Activated CD8-positive, alpha-beta memory T cell treated with anti-CD3 and anti-CD28 coated beads for 36 hours (primary cell): ENCODE results near the gene TH. TPM values are rescaled to one million over a fixed set of nuclear protein-coding genes. Genes with fewer than 3 reads are reported as not detected.

Experiments used
- CTCF ChIA-PET: fragments of 350-600 bp; sonication (Branson Sonifier 250); formaldehyde crosslinking; loops from one replicate; lab custom pipeline; 2021; ENCODE audit warnings: antibody characterized with exemption; lab: Charles Lee
- POLR2A ChIA-PET: fragments of 350-600 bp; sonication (Branson Sonifier 250); formaldehyde crosslinking; loops from one replicate; lab custom pipeline; 2021; ENCODE audit warnings: antibody characterized with exemption; lab: Charles Lee
- total RNA-seq, 2 experiments: library from RNA; stranded (reverse); gene quantifications; one replicate each; pipeline ENCODE4 v1.2.3, GENCODE V29; 2021

TH gene
- total RNA-seq, 2 experiments from 2014 or later, result not detected

DNA sequence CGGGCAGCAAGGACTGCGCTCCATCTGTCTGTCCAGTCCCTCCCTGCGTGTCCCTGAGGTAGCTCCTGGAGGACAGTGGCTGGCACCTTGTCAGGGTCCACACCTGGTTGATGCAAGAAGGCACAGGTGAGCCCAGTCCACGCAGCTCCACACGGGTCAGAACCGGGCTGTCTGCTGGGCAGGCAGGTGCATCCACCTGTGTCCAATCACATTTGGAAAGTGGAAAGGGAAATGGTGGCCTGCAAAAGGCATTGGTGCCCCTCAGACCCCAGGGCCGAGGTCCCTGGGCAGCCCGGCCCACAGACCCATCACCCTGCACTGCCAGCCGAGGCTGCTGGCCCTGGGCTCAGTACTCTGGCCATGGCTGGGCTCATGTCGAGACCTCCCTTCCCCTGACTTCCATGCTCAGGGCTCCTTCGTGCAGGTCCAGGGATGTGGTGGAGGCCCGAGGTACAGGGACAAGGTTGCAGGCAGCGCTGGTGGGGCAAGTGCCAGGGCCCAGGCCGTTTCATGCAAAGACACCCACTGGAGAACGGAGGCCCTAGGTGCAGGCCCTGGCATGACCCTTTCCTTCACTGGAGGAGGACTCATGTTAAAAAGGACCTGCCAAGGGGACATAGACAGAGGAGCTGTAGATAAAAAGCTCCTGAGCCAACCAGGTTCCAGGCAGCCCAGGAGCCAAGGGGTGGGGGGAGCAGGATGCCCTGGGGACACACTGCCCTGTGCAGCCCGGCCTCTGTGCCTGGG lies 38.9 kb upstream of the TH start:
- CTCF ChIA-PET, result interaction anchor here (0.5 to 1.3 kb wide), 2 partner anchors 13 to 94 kb away, joined by 3 to 4 read pairs; no protein-coding TSS in a partner anchor
- POLR2A ChIA-PET, result interaction anchor here (0.6 kb wide), 1 partner anchor 679 kb away, joined by 3 read pairs; no protein-coding TSS in a partner anchor

- POLR2A ChIA-PET, result interaction anchor here (0.6 kb wide), 1 partner anchor 679 kb away, joined by 3 read pairs; no protein-coding TSS in a partner anchor
- CTCF ChIA-PET, result interaction anchor here (1.3 kb wide), 1 partner anchor 12 kb away, joined by 4 read pairs; no protein-coding TSS in a partner anchor
These were observed 38.3 kb upstream of the TH start for GRCh38 chr11:2209900-2210321.

GRCh38 chr11:2209370-2209801 lies 37.8 kb upstream of the TH start:
- ChIA-PET POLR2A (interaction anchor here (0.6 kb wide), 1 partner anchor 680 kb away, joined by 3 read pairs; no protein-coding TSS in a partner anchor), CTCF (no interaction called here)

DNA sequence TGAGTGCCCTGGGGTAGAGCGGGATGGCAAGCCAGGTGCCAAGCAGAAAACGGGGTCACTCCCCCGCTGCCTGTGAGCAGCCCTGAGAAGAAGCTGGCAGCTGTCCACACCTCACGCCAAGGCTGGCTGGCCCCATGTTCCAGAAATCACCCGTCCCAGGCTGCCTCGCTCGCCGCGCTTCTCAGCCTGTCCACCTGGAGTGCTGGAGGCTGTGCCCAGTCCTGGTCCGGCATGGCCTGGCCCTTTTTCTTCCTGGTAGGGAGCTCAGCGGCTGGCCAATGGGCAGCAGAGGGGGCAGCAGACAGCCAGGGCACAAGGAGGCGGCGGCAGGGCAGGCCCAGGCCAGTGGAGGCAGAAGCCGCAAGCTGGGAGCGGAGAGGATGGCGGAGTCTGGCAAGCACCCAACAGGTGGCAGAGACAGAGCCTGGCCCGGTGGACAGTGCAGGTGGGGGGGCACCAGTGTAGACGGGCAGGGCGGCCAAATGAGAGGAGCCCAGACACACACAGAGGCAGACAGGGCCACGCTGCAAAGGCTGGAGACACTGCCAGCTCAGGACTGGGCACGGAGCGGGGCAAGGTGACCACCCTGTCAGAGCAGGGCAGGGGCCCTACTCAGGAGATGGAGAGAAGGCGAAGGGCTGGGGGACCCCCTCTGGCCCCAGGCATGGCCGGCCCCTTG lies 37.2 kb upstream of the TH start:
- CTCF ChIA-PET, result no interaction called here
- POLR2A ChIA-PET, result no interaction called here

- ChIA-PET CTCF (interaction anchor here (1.4 kb wide), 1 partner anchor 10 kb away, joined by 3 read pairs; no protein-coding TSS in a partner anchor), POLR2A (no interaction called here)
These were observed 36.4 kb upstream of the TH start for GRCh38 chr11:2207773-2208621.

GRCh38 chr11:2207212-2207611 lies 35.6 kb upstream of the TH start:
- ChIA-PET CTCF (interaction anchor here (1.4 kb wide), 1 partner anchor 9 kb away, joined by 3 read pairs; no protein-coding TSS in a partner anchor), POLR2A (no interaction called here)

GRCh38 chr11:2205981-2206690 lies 34.5 kb upstream of the TH start:
- CTCF ChIA-PET, result interaction anchor here (1.4 kb wide), 1 partner anchor 8 kb away, joined by 3 read pairs; no protein-coding TSS in a partner anchor
- POLR2A ChIA-PET, result no interaction called here

DNA sequence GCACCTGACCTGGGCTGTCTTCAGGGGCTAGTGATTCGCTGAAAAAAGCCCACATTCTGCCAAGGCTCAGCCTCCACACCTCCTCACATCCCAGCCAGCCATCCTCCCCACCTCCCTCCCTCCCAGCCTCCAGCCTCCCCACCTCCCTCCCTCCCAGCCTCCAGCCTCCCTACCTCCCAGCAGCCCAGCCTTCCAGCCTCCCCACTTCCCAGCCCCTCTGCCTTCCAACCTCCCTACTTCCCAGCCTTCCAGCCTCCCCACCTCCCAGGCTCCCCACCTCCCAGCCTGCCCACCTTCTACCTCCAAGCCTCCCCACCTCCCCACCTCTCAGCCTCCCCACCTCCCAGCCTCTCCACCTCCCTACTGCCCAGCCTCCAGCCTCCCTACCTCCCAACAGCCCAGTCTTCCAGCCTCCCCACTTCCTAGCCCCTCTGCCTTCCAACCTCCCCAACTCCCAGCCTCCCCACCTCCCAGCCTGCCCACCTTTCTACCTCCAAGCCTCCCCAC lies 33.7 kb upstream of the TH start:
- ChIA-PET POLR2A (no interaction called here), CTCF (no interaction called here)

DNA sequence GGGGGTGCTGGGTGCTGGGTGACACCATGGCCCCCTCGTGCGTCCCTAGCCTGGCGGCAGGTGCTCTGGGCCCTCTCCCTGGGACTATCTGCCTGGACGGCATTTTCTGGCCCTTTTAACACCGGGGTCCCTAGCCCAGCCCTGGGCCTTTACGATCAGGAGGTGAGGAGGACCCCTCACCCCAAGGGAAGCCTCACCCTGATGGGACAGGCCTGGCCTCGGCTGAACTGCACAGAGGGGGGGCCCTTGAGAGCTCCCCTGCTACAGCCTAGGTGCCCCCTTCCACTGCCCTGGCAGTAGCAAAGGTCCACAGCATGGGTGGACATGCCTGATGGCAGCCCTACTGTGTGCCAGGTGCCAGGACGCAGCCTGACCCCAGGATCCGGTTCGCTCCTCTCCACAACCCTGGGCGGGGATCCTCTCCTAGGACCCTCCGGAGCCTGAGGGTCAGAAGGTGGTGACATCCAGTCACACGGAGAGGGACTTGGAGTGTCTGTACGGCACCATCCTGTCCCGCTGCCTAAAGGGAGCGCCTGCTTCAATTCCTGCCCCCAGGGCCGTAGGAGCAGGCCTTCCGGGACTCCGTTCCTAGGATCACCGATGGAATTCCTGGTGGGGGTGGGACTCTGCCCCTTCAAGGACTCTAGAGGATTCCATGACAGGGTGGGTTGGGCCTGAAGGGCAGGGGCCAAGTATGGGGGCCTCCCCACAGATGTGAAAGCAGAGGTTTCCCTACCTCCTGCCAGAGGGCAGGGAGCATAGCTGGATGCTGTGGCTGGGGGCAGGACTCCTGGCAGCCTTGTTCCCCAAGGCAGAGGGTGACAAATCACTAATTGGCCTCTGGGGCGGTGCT lies 33.0 kb upstream of the TH start:
- ChIA-PET POLR2A (no interaction called here), CTCF (no interaction called here)

DNA sequence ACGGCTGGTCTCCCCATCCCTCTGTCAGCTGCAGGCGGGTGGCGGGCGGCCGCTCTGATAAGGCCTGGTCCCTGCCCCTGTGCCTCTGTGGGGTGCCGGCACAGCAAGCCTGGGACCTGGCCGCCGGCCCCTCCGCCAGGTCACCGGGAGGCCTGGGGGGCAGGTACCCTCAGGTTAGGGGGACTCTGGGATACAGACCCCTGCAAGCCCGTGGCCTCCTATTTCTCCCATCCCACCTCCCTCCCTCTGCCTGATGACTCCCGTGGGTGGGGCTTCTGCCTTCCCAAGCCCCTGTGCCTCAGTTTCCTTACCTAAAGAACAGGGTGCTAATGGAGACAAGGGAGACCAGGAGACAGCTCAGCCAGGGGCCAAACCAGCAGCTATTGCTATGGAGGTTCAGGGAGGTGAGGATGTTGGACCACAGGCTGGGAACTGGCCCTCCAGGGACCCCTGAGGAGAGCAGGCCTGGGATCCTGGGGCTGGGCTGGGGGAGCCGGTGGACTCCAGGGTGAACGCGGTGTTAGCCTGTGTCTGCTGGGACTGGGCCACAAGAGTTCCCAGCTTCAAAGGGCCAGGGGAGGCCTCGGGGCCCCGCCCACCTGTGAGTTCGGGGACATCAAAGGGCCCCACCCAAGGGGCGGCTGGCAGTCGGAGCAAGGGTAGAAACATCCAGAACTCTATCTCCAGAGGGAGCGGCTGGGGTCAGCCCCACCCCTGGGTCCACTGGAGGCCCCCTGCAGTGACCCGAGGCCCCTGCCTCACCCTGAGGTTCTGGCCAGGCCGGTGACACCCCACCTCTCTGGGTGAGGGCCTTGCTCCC lies 32.0 kb upstream of the TH start:
- ChIA-PET CTCF (no interaction called here), POLR2A (no interaction called here)

DNA sequence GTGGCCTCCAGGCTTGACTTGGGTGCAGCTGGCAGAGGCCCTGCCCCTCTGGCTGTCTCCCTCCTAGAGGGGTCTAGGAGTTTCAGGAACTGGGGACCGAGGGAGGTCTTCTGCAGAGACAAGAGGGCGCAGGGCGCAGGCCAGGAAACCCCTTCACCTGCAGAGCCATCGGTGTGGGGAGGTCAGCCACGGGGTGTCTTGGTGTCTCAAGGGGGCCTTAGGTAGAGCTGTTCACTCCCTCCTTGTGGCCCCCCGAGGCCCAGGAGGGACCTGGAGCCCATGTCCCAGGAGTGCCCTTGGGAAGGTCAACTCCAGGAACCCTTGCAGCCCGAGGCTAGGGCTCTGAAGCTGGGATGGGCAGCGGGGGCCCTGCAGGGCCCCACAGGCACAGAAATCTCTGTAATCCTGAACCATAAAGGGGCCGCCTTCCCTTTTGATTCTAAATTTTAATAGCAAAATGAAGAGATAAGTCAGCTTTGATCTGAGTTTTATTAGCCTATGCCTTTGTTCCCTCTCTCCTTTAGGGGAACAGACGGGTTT lies 31.4 kb upstream of the TH start:
- POLR2A ChIA-PET, result no interaction called here
- CTCF ChIA-PET, result no interaction called here

DNA sequence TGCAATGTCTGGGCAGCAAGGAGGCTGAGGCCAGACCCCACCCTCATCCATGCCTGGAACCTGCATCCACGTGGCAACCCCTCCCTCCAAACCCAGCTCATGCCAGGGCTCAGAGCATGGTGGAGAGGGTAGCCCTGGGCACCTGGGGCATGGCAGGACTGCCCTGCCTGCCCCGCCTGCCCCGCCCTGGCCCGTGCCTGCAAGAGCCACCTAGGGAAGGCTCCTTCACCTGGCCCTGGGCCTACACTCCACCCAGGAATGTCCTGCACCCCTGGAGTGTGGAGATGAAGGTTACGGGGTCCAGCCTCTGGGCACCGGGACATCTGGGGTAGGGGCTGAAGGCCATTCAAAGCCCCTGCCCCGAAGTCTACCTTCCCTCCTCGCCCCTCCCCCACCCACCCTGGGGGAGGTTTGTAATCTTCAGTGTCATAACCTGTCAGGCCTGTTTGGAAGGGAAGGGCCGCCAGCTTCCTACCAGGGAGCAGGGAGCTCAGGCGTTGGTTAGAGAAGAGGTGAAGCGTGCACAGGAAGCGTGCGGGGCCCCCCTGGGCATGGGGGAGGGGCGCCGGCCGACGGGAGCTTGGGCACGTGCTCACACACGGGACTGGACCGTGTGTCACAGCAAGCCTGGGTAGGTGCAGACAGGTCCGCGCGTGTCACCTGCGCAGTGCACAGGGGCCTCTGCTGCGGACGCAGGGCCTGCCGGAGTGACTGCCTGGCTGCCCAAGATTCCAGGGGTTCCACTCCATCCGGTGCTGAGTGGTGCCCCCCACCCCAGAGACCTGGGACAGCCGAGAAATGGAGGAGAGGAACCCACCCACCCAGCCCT lies 30.7 kb upstream of the TH start:
- POLR2A ChIA-PET, result no interaction called here

GRCh38 chr11:2201542-2201941 lies 29.9 kb upstream of the TH start:
- ChIA-PET POLR2A (no interaction called here), CTCF (interaction anchor here (0.5 to 5.4 kb wide), 3 partner anchors 9 to 140 kb away, joined by 3 to 66 read pairs (median 3); partner anchors contain the start of genes C11orf21 and TSPAN32)

More for the DNA sequence above, 30.7 kb upstream of the TH start:
- CTCF ChIA-PET, result interaction anchor here (0.8 to 5.4 kb wide), 2 partner anchors 10 to 100 kb away, joined by 3 to 66 read pairs; partner anchors contain the start of genes C11orf21 and TSPAN32

GRCh38 chr11:2200957-2201519 lies 29.4 kb upstream of the TH start:
- CTCF ChIA-PET, result interaction anchor here (0.5 to 5.4 kb wide), 2 partner anchors 101 to 141 kb away, joined by 3 to 66 read pairs; partner anchors contain the start of genes C11orf21 and TSPAN32
- POLR2A ChIA-PET, result no interaction called here

DNA sequence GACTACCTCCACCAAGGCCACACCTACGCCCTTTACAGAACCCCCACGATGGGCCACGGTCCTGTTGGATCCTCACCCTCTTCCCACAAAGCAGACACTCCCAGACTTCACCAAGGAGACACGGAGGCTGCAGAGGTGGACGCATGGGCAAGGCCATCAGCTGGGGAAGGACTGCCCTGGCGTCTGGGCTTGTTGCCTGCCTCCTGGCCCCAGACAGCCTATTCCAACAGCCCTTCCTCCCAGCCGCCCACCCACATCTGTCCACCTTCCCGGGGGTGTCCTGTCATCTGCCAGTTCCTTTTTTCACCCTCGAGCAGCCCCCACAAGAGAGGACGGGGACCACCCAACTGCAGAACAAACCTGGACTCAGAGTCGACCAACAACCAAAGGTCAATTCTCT lies 28.9 kb upstream of the TH start:
- ChIA-PET CTCF (interaction anchor here (3.3 to 5.4 kb wide), 2 partner anchors 101 to 219 kb away, joined by 28 to 66 read pairs; partner anchors contain the start of genes C11orf21 and TSPAN32), POLR2A (no interaction called here)
